Endothelial cell of umbilical vein (primary cell): ENCODE data around the gene GSG1L. TPM values are rescaled to one million over a fixed set of nuclear protein-coding genes. Genes with fewer than 3 reads are reported as not detected.

Experiments
- BruUV-seq: library from RNA; stranded (reverse); fragments of 400-500 nt; replicated peaks from 2 replicates; lab custom pipeline; 2021; lab: Mats Ljungman, UMichigan
- CTCF ChIA-PET: fragments of 300-600, 350-600 bp; sonication (Branson Sonifier 250); formaldehyde crosslinking; loops from one replicate; lab custom pipeline; 2021; ENCODE audit warnings: antibody characterized with exemption, inconsistent platforms; lab: Charles Lee
- POLR2A ChIA-PET: fragments of 300-600, 350-600 bp; sonication (Branson Sonifier 250); formaldehyde crosslinking; loops from one replicate; lab custom pipeline; 2021; ENCODE audit warnings: antibody characterized with exemption, inconsistent platforms; lab: Charles Lee
- DNase-seq: peaks from one replicate; pipeline ENCODE4 v3.0.0-alpha.2; 2011; ENCODE audit warnings: low read depth, low spot score
- FAIRE-seq: peaks from 2 replicates; lab custom pipeline; 2011; peaks lifted over from hg19 to GRCh38; lab: Jason Lieb, UNC
- H2AFZ ChIP-seq: 2 replicates; pipeline ENCODE4 v1.6.0; 2012; ENCODE audit warnings: low read depth, low read length, control low read depth, inconsistent platforms
- H3K27ac ChIP-seq: 2 replicates; pipeline ENCODE4 v1.5.1; 2011; ENCODE audit warnings: low read depth, mild to moderate bottlenecking, control low read depth, low read length, moderate library complexity; ENCODE audit not compliant: insufficient read depth
- H3K27me3 ChIP-seq, 2 experiments: 2 replicates each; pipeline versions ENCODE4 v1.6.0 to v1.6.1; 2011; ENCODE audit warnings: low read length in 2 of 2, mixed read lengths in 1 of 2; ENCODE audit not compliant: control insufficient read depth in 2 of 2, insufficient read depth in 2 of 2
- H3K36me3 ChIP-seq, 2 experiments: 2 replicates in 1 of 2; 3 replicates in 1 of 2; pipeline ENCODE4 v1.5.1; 2011; ENCODE audit warnings: low read length in 2 of 2, mild to moderate bottlenecking in 1 of 2, moderate library complexity in 1 of 2; ENCODE audit not compliant: control insufficient read depth in 2 of 2, insufficient read depth in 2 of 2; ENCODE audit errors: extremely low read depth in 1 of 2
- H3K4me1 ChIP-seq: 3 replicates; pipeline ENCODE4 v1.5.1; 2011; ENCODE audit warnings: mild to moderate bottlenecking, low read length; ENCODE audit not compliant: control insufficient read depth, insufficient read depth; ENCODE audit errors: extremely low read depth
- H3K4me2 ChIP-seq: 2 replicates; pipeline ENCODE4 v1.6.1; 2011; ENCODE audit warnings: low read length, control low read depth, mixed read lengths; ENCODE audit not compliant: insufficient read depth
- H3K4me3 ChIP-seq, 3 experiments: fragments of 200-600 bp in 1 of 3; sonication (generic), shearing (Covaris generic) in 1 of 3; replicated peaks in 1 of 3; 2 replicates each; pipeline ENCODE4 v1.5.1; 2011 to 2016; ENCODE audit warnings: control low read depth in 3 of 3, low read length in 3 of 3, mild to moderate bottlenecking in 2 of 3, inconsistent platforms in 1 of 3, low read depth in 1 of 3, moderate library complexity in 1 of 3; ENCODE audit not compliant: insufficient read depth in 1 of 3
- H3K79me2 ChIP-seq: 2 replicates; pipeline ENCODE4 v1.6.0; 2012; ENCODE audit warnings: low read length, inconsistent platforms; ENCODE audit not compliant: control insufficient read depth, insufficient read depth
- H3K9ac ChIP-seq: replicated peaks from 2 replicates; pipeline ENCODE3; 2011; ENCODE audit warnings: low read length, control low read depth; ENCODE audit not compliant: insufficient read depth; ENCODE audit errors: extremely low read depth
- H3K9me1 ChIP-seq: replicated peaks from 3 replicates; pipeline ENCODE4 v1.6.0; 2011; ENCODE audit warnings: mild to moderate bottlenecking, low read length; ENCODE audit not compliant: control insufficient read depth, insufficient read depth; ENCODE audit errors: extremely low read depth
- H3K9me3 ChIP-seq: replicated peaks from 2 replicates; pipeline ENCODE4 v1.5.1; 2012; ENCODE audit warnings: low read length, inconsistent platforms; ENCODE audit not compliant: control insufficient read depth, insufficient read depth
- H4K20me1 ChIP-seq: replicated peaks from 2 replicates; pipeline ENCODE3; 2011; ENCODE audit warnings: mild to moderate bottlenecking, low read length; ENCODE audit not compliant: control insufficient read depth, insufficient read depth; ENCODE audit errors: extremely low read depth
- GATA2 ChIP-seq: IDR thresholded peaks from 2 replicates; pipeline ENCODE4 v1.7.0; 2011; ENCODE audit warnings: low read depth, mild to moderate bottlenecking, moderate library complexity, mixed read lengths, low read length; ENCODE audit not compliant: insufficient read length, insufficient read depth
- JUN ChIP-seq: IDR thresholded peaks from 2 replicates; pipeline ENCODE4 v1.6.1; 2011; ENCODE audit warnings: borderline replicate concordance, low read depth; ENCODE audit not compliant: insufficient read length, insufficient read depth
- POLR2AphosphoS5 ChIP-seq: IDR thresholded peaks from 2 replicates; pipeline ENCODE4 v1.6.1; 2012; ENCODE audit warnings: low read depth, mild to moderate bottlenecking, control low read depth, low read length, moderate library complexity; ENCODE audit not compliant: insufficient read depth
- dilution Hi-C: fragments of 300-500 bp; cut with MboI; formaldehyde crosslinking; loops from one replicate; pipeline ENCODE4 v1.15.0; 2019; ENCODE audit warnings: low sequenced_read_pairs; ENCODE audit not compliant: extremely low pct_ligation_motif_present
- intact Hi-C: fragments of 100-400 bp; cut with micrococcal nuclease; formaldehyde crosslinking; loops from one replicate; pipeline ENCODE4 v1.10.0; 2022
- polyA plus RNA-seq, 4 experiments: library from polyadenylated mRNA; depleted of rRNA in 3 of 4; stranded (reverse) in 3 of 4; unstranded in 1 of 4; fragments of >200 nt; gene quantifications; 2 replicates each; pipeline versions ENCODE4 v1.2.1 to v1.2.3, GENCODE V29; 2011 to 2012; ENCODE audit warnings: missing spikeins in 1 of 4
- total RNA-seq: library from RNA; stranded (reverse); gene quantifications from 2 replicates; pipeline ENCODE4 v1.2.3, GENCODE V29; 2021
- TF ChIP-seq, protein P1 (sequence below): IDR thresholded peaks from 2 replicates; pipeline ENCODE4 v1.6.1; 2011; ENCODE audit not compliant: insufficient read depth, insufficient read length
- TF ChIP-seq, protein P2 (sequence below), 2 donors: IDR thresholded peaks; 1 replicate in 1 of 2; 2 replicates in 1 of 2; pipeline ENCODE4 v1.5.1; 2011; ENCODE audit warnings: low read length in 2 of 2, mild to moderate bottlenecking in 2 of 2, moderate library complexity in 2 of 2, control low read depth in 1 of 2, inconsistent platforms in 1 of 2, low read depth in 1 of 2; ENCODE audit not compliant: insufficient read depth in 1 of 2; ENCODE audit errors: extremely low read depth in 1 of 2

GSG1L gene
- total and polyA plus RNA-seq, 2 donors (not counting 3 experiments of a cell fraction or from before 2014, with no cell fraction given) = 0.06 TPM; not detected in 1

DNA sequence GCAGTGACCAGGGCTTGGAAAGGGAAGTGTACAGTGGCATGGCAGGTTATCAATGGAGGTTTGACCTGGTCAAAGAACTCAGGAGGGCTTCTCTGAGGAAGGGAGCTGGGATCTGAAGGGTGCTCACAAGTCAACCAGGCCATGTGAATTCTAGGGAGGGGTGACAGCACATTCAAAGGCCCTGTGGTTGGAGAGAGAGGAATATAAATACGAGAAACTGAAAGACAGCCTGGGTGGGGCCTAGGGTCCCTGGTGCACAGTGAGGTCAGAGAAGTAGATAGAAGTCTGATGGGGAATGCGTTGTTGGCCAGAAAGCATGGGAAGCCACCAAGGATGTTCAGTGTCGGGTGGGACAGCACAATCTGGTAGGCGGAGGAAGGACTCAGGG lies 302.7 kb downstream of the GSG1L start:
- Histone ChIP-seq H3K9ac (no peak overlapping the region), H4K20me1 (no peaks in the 10 kb centered on the region), H2AFZ (no peak overlapping the region), H3K79me2 (no peaks in the 10 kb centered on the region), H3K4me1 (peaks cover 11% of the 10 kb centered on the region), H3K9me3 (no peaks in the 10 kb centered on the region), H3K4me3 (no peak overlapping the region), H3K27ac (no peak overlapping the region), H3K4me2 (no peak overlapping the region), H3K27me3 (no peaks in the 10 kb centered on the region), H3K9me1 (no peaks in the 10 kb centered on the region), H3K36me3 (peaks cover 0 to 8% of the 10 kb centered on the region in 2 experiments)
- no peak for DNase-seq
- FAIRE-seq = no peak
- no TSS peak for BruUV-seq
- CTCF ChIA-PET = no interaction called here
- intact Hi-C loops = no loop called here
- TF ChIP-seq, protein P1, sequence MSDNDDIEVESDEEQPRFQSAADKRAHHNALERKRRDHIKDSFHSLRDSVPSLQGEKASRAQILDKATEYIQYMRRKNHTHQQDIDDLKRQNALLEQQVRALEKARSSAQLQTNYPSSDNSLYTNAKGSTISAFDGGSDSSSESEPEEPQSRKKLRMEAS = no peak
- TF ChIP-seq GATA2 (no peak), POLR2AphosphoS5 (no peak), JUN (no peak)
- TF ChIP-seq, protein P2, sequence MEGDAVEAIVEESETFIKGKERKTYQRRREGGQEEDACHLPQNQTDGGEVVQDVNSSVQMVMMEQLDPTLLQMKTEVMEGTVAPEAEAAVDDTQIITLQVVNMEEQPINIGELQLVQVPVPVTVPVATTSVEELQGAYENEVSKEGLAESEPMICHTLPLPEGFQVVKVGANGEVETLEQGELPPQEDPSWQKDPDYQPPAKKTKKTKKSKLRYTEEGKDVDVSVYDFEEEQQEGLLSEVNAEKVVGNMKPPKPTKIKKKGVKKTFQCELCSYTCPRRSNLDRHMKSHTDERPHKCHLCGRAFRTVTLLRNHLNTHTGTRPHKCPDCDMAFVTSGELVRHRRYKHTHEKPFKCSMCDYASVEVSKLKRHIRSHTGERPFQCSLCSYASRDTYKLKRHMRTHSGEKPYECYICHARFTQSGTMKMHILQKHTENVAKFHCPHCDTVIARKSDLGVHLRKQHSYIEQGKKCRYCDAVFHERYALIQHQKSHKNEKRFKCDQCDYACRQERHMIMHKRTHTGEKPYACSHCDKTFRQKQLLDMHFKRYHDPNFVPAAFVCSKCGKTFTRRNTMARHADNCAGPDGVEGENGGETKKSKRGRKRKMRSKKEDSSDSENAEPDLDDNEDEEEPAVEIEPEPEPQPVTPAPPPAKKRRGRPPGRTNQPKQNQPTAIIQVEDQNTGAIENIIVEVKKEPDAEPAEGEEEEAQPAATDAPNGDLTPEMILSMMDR (IDR thresholded peaks at IDR 0.05; ENCODE audit: extremely low read depth in 1 of 2, insufficient read depth in 1 of 2, low read depth in 1 of 2, low read length in 2 of 2) = no peak
- POLR2A ChIA-PET = no interaction called here
- dilution Hi-C loops = no loop called here
